Heart left ventricle (tissue), 16 donors: ENCODE measurements around the gene PDE9A. TPM values are rescaled to one million over a fixed set of nuclear protein-coding genes. Genes with fewer than 3 reads are reported as not detected.
"Not testable (repeated sequence)": the region's sequence is repeated elsewhere in the genome, so short reads cannot be mapped to it uniquely, and the experiment has no call there.

Source experiments
- ATAC-seq, 4 donors: fragments of 200-7000 bp; cut with Tn5 transposase; one replicate each; pipeline ENCODE4 v1.9.1; 2020 to 2022; ENCODE audit warnings: moderate library complexity in 4 of 4, mild to moderate bottlenecking in 3 of 4, moderate number of reproducible peaks in 1 of 4
- DNase-seq, 5 donors: peaks; one replicate each; pipeline ENCODE4 v3.0.0-alpha.2; 2020
- H3K27ac ChIP-seq, 12 donors: fragments of 200-600 bp; sonication (generic) in 4 of 12; one replicate each; pipeline versions ENCODE4 v1.5.0 to v1.8.0; 2016 to 2022; ENCODE audit warnings: mild to moderate bottlenecking in 2 of 12
- H3K27me3 ChIP-seq, 9 donors: fragments of 200-600 bp; sonication (generic) in 2 of 9; one replicate each; pipeline versions ENCODE4 v1.5.1 to v1.8.0; 2016 to 2022; ENCODE audit warnings: mild to moderate bottlenecking in 3 of 9
- H3K36me3 ChIP-seq, 9 donors: fragments of 200-600 bp; sonication (generic) in 2 of 9; one replicate each; pipeline versions ENCODE4 v1.5.0 to v1.8.0; 2018 to 2022; ENCODE audit warnings: mild to moderate bottlenecking in 2 of 9
- H3K4me1 ChIP-seq, 12 donors: fragments of 200-600 bp; sonication (generic) in 4 of 12; one replicate each; pipeline versions ENCODE4 v1.5.0 to v1.8.0; 2016 to 2022; ENCODE audit warnings: mild to moderate bottlenecking in 3 of 12
- H3K4me3 ChIP-seq, 12 donors: fragments of 200-600 bp; sonication (generic) in 4 of 12; one replicate each; pipeline versions ENCODE4 v1.5.0 to v1.8.0; 2017 to 2022; ENCODE audit warnings: mild to moderate bottlenecking in 9 of 12, moderate library complexity in 4 of 12
- H3K9me3 ChIP-seq, 12 donors: fragments of 200-600 bp; sonication (generic) in 4 of 12; one replicate each; pipeline versions ENCODE4 v1.5.0 to v1.8.0; 2016 to 2022; ENCODE audit warnings: mild to moderate bottlenecking in 1 of 12
- POLR2A ChIP-seq, 2 donors: fragments of 450-650 bp; IDR thresholded peaks; one replicate each; pipeline ENCODE4 v1.6.1; 2017; ENCODE audit warnings: antibody characterized with exemption in 2 of 2, mild to moderate bottlenecking in 2 of 2, moderate library complexity in 2 of 2
- WGBS, 4 donors: extraction: QIAGEN DNeasy Blood & Tissue Kit in 2 of 4; methylation state at CpG; one replicate each; pipeline versions ENCODE4 v1.1.5 to v1.1.7; 2013 to 2018; 5-methylcytosine and 5-hydroxymethylcytosine counted together
- intact Hi-C, 10 donors: fragments of 100-400 bp; cut with DNase I; formaldehyde crosslinking; loops; one replicate each; pipeline versions ENCODE4 v1.11.1 to v1.14.2; 2022
- polyA plus RNA-seq, 2 donors: library from polyadenylated mRNA; stranded (reverse); fragments of 200-250 nt; gene quantifications; one replicate each; pipeline ENCODE4 v1.2.3, GENCODE V29; 2013
- total RNA-seq, 9 donors: library from RNA; depleted of rRNA in 2 of 9; stranded (reverse); fragments of >200 nt in 2 of 9; fragmentation: NEBNext Ultra II Directional in 3 of 9; extraction: Animal tissue kit (Norgen Biotek cat#: 25700) in 3 of 9; gene quantifications; one replicate each; pipeline versions ENCODE4 v1.1.0 to v1.2.4, GENCODE V29; 2016 to 2023
- TF ChIP-seq, protein P1 (sequence below), 12 donors: fragments of 200-600 bp; sonication (generic) in 4 of 12; IDR thresholded peaks; one replicate each; pipeline versions ENCODE4 v1.5.0 to v1.8.0; 2018 to 2022; ENCODE audit warnings: antibody characterized with exemption in 12 of 12, mild to moderate bottlenecking in 5 of 12
- donor health status: ischemic (EF 13 %, LVEDD 7.1; RV severe dilation, severe dysfunction).
- donor health status: healthy with polysubstance abuse.
- donor health status: DM: no; HTN: yes; CAD: no.
- donor health status: DM: no; HTN: no; CAD: no.
- donor health status: ischemic (EF 25% LVEDD 6.9; RV normal size, moderate dysfunction).
- donor health status: ischemic (EF 25% LVEDD 5.7; RV mildly dilated, moderate dysfunction).
- donor health status: healthy.
- donor health status: DM: yes; HTN: yes; CAD: no.
- donor health status: ischemic (EF 35%, LVEDD 5.7; RV mildly dilated, moderate dysfunction).
- donor health status: nonischemic (EF 11% LVEDD 7.7; RV severe dilation, severe dysfunction).
- donor health status: DM: yes; HTN: yes; CAD: no.
- donor health status: PGD.
- donor health status: ischemic (EF 29% LVEDD 5.4; RV normal size, mild dysfunction).
- donor health status: nonischemic (EF 23%, LVEDD 6.1; RV moderate dilation, normal function).

The PDE9A gene
- total and polyA plus RNA-seq, 11 donors, result 1.5 to 4.0 (median 3.1) TPM

DNA sequence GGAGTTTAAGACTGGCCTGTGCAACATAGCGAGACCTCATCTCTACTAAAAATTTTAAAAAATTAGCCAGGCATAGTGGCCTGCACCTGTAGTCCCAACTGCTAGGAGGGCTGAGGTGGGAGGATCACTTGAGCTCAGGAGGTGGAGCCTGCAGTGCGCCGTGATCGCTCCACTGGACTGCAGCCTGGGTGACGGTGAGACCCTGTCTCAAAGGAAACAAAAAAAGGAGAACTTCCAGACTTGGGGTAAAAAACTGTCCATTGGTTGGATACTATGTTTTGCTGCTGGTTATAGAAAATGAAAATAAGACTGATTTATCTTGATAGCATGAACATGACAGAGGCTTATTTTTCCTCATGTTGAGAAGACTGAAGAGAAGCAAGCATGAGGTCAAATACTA is 146.5 kb downstream of the PDE9A start:
- H3K27me3 ChIP-seq, result peaks cover 0 to 4% (median 0%) of the 10 kb centered on the region in 9 donors
- no peak for TF ChIP-seq POLR2A (IDR thresholded peaks at IDR 0.05)
- TF ChIP-seq, protein P1, sequence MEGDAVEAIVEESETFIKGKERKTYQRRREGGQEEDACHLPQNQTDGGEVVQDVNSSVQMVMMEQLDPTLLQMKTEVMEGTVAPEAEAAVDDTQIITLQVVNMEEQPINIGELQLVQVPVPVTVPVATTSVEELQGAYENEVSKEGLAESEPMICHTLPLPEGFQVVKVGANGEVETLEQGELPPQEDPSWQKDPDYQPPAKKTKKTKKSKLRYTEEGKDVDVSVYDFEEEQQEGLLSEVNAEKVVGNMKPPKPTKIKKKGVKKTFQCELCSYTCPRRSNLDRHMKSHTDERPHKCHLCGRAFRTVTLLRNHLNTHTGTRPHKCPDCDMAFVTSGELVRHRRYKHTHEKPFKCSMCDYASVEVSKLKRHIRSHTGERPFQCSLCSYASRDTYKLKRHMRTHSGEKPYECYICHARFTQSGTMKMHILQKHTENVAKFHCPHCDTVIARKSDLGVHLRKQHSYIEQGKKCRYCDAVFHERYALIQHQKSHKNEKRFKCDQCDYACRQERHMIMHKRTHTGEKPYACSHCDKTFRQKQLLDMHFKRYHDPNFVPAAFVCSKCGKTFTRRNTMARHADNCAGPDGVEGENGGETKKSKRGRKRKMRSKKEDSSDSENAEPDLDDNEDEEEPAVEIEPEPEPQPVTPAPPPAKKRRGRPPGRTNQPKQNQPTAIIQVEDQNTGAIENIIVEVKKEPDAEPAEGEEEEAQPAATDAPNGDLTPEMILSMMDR (IDR thresholded peaks at IDR 0.05), result no peak
- H3K9me3 ChIP-seq, result no peaks in the 10 kb centered on the region
- DNase-seq (no peak), ATAC-seq (no peak)
- WGBS, 4 donors, result 78 to 95% (median 86%) methylated on average over 5 of the region's 5 CpGs
- no peak overlapping the region for H3K4me3 ChIP-seq
- H3K4me1 ChIP-seq, result no peaks in the 10 kb centered on the region
- no peaks in the 10 kb centered on the region for H3K36me3 ChIP-seq
- no peak overlapping the region for H3K27ac ChIP-seq
- intact Hi-C loops, result no loop called here

DNA sequence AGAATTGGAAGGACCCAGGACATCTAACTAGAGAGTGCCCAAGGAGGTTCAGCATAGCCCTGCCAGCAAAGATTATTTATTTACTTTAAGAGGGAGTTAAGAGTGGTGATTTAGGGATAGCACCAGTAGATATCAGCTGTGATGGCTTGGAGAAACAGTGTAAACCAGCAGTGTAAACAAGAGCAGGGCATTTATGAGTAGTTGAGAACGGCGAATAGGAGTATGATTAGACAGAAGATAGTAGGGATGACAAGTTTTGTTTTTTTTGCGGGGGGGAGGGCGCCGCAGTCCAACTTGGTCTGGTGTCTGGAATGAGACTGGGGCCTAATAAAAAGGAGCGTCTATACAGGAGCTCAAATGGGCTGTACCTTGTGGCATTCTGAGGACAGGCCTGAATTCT is 148.2 kb downstream of the PDE9A start:
- H3K27ac ChIP-seq, H3K27me3 ChIP-seq, H3K4me3 ChIP-seq, H3K9me3 ChIP-seq, H3K36me3 ChIP-seq, intact Hi-C loops, DNase-seq, H3K4me1 ChIP-seq, ATAC-seq: not testable (repeated sequence)
- WGBS, 4 donors, result 85 to 89% (median 88%) methylated on average over 6 of the region's 6 CpGs

DNA sequence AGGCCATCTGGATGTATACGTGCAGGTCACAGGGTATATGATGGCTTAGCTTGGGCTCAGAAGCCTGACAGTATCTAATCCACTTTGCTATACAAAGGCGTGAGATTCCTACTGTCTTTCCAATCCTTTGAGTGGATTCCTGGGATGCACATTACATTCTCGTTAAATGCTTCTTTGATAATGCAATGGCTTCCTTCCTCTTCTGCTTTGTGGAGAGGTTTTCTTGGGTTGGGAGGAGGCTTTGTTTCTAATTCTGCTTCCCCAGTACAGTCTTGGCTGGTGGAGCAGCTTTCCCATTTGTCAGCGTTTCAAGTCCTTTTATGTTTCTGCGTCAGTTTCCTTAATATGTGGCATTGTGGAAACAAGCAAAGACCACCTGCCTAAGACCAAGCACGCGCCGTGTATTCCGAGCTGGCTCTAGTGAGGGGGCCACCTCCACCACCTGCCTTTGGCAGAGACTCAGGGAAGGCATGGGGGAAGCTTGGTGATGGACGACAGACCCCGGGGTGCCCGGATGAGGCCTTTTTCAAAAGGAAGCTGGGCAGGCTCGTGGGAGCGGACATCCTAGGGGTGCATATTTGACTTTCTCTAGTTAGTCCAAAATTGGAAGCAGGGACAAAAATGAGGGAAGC is 153.2 kb downstream of the PDE9A start:
- ATAC-seq (peak in 2 of 4 donors; percentile 24 to 69), DNase-seq (no peak)
- Histone ChIP-seq H3K27me3 (peaks cover 0 to 16% (median 2%) of the 10 kb centered on the region in 9 donors), H3K36me3 (no peaks in the 10 kb centered on the region), H3K4me1 (peaks cover 0 to 9% (median 0%) of the 10 kb centered on the region in 12 donors), H3K9me3 (no peaks in the 10 kb centered on the region), H3K4me3 (no peak overlapping the region), H3K27ac (peak overlapping the region in 5 of 12 donors; percentile 9 to 52 (median 14))
- intact Hi-C loops, result no loop called here
- TF ChIP-seq POLR2A (IDR thresholded peaks at IDR 0.05), result no peak
- TF ChIP-seq, protein P1 (IDR thresholded peaks at IDR 0.05), result no peak
- 48 to 60% (median 56%) methylated on average over 14 of the region's 14 CpGs for WGBS, 4 donors

DNA sequence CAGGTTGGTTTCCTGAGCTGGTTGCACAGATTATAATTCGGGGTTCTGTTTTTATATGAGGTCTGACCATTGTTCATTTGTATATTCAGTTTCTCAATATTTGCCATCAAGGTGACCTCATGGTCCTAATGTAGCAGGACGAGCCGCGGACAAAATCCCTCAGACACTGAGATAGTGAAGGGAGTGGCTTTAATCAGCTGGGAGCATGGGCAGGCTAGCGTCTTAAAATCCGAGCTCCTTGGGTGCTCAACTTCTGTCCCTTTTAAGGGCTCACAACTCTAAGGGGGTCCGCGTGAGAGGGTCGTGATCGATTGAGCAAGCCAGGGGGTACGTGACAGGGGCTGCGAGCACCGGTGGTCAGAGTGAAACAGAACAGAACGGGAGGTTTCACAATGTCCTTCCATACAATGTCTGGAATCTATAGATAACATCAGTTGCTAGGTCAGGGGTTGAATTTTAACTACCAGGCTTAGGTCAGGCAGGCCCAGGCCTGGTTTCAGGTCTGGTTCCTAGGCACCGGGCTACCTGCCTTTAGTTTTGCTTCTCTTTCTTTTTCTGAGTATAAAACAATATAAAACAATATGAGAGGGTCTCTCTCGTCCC is 154.0 kb downstream of the PDE9A start:
- H3K36me3 ChIP-seq, ATAC-seq, H3K4me3 ChIP-seq, DNase-seq, intact Hi-C loops, H3K4me1 ChIP-seq, H3K9me3 ChIP-seq: not testable (repeated sequence)
- Histone ChIP-seq H3K27me3 (peaks cover 0 to 20% (median 2%) of the 10 kb centered on the region in 9 donors), H3K27ac (peak overlapping the region in 1 of 12 donors; percentile 14)
- WGBS, 4 donors, result 74 to 89% (median 79%) methylated on average over 16 of the region's 16 CpGs

DNA sequence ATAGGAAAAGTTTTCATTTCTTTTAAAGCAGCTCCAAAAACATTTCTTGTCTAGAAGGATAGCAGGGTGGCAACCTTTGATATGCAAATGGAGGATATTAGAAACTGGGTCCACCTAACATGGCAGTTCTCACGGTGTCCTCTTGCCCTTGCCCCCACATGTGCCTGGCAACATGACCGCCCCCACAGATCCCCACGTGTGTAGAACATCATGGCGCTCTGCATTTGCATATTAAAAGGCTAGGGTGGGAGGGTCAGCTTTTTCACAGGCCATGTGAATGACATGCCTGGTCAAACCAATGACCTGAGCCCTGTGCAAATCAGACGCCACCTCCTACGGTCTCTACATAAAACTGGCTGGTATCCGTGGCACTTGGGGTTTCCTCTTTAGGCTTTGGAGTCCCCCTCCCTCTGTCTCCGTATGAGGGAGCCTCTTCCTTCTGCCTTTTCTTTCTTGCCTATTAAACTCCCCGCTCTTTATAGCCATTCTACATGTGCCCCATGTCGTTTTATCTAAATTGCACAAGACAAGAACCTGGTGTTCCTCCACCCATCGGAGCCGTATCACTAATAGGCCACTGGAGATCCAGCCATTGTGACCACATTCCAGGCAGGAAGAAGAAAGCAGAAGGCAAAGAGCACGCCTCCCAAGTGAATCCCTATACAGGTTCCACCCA is 154.7 kb downstream of the PDE9A start:
- H3K36me3 ChIP-seq, result no peaks in the 10 kb centered on the region
- ATAC-seq, result no peak
- no peak overlapping the region for H3K27ac ChIP-seq
- intact Hi-C loops, result no loop called here
- peaks cover 0 to 20% (median 2%) of the 10 kb centered on the region in 9 donors for H3K27me3 ChIP-seq
- H3K4me3 ChIP-seq, result no peak overlapping the region
- WGBS, 4 donors, result 85 to 90% (median 87%) methylated on average over 13 of the region's 13 CpGs
- no peaks in the 10 kb centered on the region for H3K9me3 ChIP-seq
- no peak for TF ChIP-seq POLR2A (IDR thresholded peaks at IDR 0.05)
- TF ChIP-seq, protein P1 (IDR thresholded peaks at IDR 0.05), result no peak
- no peak for DNase-seq
- peaks cover 0 to 9% (median 0%) of the 10 kb centered on the region in 12 donors for H3K4me1 ChIP-seq
